ENCODE measurements around the gene PLCL2. TPM values are rescaled to one million over a fixed set of nuclear protein-coding genes. Genes with fewer than 3 reads are reported as not detected.

PLCL2 gene
- total RNA-seq, 1 donor from 2014 or later, result 12.1 TPM

DNA sequence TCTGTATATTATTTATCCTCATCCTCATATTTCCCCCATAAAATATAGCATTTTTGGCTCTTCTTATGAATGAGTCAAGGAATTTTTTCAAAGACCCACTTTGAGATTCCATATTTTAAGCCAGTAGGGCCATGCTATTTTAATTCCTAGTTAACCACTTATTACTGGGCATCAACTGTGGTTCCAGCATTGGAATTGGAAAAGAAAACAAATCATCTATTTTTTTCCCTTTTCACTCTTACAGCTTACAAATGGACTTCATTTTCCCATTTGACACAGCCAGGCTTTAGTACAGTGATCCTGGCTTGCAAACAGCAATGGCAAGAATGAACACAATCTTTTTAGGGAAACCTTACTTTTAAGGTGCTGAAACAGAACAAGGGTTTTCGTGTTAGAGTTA, 19.4 kb upstream of the PLCL2 start:
- no peak for DNase-seq (ENCODE audit: low read depth, low spot score)

DNA sequence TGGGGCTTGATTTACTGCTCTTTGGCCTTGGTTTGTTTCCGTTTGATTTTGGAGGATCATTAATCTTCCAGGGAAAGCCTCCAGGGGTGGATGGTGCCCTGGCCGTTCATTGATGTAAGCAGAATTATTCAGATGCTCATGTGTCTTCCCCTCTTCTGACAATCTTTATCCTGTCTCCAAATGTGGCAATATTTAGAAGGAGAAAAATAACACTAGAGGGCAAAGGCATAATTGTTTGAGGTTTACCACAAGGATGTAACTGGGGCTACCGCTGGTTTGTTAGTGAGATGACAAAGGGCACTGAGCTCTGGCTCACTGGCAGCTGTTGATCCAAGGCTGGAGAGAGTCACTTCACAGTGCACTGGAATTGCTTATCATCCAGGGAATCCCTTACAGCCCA, 18.2 kb upstream of the PLCL2 start:
- no peak for DNase-seq (ENCODE audit: low read depth, low spot score)

DNA sequence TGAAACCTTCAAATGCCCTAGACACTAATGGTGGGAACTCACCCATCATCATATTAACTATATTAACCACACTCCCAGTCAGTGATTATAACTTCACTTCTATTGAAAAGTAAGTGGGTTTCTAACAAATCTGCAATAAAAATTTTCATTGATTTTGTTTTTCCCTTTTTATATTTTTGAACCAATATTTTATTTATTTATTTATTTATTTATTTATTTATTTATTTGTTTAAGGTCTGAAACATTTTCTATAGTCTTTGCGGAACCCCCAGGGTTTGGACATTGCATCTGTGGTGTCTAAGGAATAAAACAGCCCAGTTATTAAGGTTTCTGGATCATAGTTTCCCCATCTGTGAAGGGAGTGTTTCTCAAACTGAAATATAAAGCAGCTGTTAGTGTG, 16.2 kb upstream of the PLCL2 start:
- no peak for DNase-seq (ENCODE audit: low read depth, low spot score)

DNA sequence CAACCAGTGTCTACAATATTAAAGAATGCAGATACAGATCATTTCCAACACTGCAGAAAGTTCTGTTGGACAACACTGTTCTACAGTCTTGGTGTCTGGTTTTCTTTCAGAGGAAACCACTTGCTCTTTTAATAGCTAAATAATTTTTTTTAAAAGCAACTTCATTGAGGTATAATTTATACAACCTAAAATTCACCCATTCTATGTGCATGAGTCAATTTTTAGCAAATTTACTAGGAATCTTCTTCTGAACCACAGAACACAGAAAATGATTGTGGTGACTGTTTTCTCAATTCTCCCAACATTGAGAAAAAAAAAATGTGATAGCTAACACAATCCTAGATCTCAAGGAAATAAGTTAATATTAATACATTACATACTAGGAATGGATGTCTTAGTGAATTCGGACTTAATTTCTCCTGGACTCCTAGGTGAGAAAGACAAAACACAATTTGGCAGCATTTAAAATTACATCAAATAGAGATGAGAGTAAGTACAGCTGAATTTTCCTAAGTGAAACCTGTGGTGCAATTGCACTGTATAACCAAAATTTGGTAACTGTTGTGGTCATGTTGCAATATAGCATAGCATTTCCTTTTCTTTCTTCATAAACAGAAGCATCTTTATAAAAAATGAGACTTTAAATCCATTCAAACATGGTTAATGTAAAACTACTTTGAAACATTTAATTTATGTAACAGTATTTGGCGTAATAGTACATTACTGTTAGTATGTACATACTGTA, 15.3 kb upstream of the PLCL2 start:
- DNase-seq (ENCODE audit: low read depth, low spot score), result no peak

DNA sequence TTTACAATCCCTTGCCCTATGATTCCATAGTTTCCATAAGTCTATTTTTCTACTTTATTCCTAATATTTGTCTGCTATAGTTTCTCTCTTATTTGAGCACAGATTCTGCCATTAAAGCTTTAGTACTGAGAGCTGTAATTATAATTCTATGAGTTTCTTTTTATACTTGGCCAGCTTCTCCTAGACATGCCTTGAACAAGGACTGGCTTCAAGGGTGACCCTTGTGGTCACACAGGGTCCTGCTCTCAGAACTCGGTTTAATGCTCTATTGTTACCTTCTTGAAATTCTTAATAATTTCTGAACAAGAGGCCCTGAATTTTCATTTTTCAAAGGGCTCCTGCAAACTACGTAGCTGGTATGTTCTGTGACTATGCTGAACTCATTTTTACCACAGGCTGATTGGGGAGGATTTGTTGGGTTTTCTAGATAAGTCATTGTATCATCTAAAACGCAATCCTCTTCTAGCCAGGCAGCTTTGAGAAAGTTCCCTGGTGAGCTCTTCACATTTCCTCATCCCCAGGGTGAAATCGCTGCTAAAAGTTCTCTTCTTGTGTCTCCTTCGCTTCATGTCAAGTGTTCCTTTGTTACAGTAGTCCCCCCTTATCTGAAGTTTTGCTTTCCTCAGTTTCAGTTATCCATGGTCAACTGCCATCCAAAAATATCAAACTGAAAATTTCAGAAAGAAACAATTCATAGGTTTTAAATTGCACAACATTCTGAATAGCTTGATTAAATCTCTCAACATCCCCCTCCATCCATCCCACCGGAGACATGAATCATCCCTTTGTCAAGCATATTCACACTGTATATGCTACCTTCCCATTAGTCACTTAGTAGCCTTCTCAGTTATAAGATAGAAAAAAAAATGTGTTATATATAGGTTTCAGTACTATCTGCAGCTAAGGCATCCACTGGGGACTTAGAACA, 12.6 kb upstream of the PLCL2 start:
- no peak for DNase-seq (ENCODE audit: low read depth, low spot score)

DNA sequence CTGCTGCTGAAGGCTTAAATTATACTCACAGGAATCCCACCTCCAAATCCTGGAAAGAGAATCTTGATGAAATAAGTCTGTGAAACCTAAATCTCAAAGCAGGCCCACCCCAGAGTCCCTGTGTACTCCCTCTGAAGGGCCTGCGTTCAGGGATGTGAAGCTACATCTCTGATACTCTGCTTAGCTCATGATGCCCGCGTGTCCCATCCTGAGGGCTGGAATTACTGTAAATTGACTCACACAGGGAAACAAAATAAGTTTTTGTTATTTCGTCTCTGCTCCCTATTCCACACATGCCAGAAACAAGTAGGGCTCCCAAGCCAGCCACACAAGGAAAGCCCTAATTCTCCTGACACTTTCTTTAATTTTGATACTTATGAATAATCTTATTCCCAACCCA, 10.9 kb upstream of the PLCL2 start:
- no peak for DNase-seq (ENCODE audit: low read depth, low spot score)

DNA sequence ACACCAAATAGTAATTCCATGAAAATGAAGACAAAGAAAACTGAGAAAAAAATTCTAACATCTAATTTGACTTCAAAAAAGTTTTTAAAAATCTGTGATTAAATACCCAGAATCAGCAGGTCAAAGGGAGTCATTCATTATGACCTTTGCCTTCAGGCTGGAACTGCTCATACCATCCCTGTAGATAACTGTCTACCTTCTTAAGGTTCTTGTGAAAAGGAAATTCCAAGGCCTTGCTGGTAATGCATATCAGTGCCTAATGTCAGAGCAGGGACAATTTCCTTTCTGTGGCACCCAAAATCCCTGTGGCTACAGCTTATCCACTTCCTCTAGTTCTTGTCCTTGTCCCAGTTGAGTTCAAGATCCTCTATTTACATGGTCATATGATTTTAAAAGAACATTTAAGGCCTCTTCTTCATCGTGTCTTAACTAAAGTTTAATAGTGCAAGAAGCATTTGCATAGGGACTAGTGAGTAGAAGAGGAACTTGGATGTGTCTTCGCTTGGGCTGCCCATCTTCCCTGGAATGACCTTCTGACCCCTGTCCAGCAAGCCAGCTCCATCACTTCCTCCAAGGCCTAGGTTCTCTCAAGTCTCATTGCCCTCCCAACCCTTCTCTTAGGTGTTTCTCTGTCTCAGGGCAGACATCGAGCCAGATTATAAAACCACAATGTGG, 8.7 kb upstream of the PLCL2 start:
- DNase-seq (ENCODE audit: low read depth, low spot score), result no peak

DNA sequence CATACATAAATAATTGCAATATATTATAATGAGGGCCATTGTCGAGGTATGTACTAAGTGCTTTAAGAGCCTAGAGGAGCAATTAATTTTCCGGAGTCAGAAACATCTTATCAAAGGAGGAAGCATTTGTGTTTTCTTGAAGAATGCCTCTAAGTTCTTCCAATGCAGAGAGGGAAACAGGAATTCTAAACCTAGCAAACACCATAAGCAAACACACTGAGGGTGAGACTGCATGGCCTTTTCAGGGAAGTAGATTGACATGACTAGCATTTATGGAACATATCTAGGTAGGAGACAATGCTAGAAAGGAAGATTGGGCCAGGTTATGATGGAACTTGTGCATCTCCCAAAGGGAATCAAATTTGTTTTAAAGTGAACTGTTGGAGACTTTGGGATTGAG, 7.2 kb upstream of the PLCL2 start:
- DNase-seq (ENCODE audit: low read depth, low spot score), result no peak

DNA sequence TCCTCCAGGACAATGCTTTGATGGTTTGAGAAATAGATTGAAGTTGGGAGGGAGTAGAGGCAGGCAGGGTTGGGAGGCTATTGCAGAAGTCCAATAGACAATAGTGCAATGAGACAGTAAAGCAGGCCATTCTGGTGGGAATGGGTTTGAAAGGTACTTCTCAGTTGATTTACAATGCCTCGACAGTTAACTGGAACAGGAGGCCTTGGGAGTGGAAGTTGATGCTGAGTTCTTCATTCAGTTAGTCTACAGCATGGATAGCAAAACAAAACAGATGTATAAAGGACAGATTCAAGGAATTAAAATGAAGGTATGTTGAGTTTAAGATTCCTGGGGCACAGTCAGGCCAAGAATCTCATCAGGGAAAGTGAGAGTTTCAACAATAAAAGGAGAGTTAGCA, 6.8 kb upstream of the PLCL2 start:
- no peak for DNase-seq (ENCODE audit: low read depth, low spot score)

DNA sequence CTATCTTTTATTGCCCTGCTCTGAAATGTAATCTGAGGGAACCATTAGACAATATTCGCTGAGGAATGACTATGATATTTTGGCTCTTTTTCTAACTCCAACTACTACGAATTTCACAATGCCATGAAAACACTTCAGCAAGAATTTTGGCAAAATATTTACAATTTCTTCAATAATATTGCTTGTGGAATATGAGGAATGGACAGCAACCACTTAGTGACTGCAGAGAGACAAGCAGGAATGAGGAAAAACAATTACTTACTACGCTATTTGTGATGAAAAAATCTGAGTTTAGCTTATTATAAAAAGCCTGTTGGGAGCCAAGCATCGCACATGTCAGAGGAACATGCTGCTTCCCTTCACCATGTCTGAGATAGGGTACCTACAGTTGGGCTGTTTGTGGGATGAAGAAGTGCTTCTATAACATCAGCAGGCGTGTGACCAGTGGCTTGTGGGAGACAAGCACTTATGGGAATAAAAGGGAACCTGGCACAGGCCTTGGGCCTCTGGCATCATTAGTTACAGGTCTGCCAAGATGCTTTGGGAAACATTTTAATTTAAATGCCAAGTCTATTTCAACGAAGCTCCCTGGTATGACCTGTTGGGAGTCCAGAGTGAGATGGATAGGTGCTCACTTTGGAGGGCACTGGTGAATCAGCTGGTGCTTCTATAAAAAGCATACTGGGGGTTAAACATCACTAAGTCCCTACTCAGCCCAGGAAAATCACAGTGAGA, 2.7 kb upstream of the PLCL2 start:
- DNase-seq (ENCODE audit: low read depth, low spot score), result no peak

DNA sequence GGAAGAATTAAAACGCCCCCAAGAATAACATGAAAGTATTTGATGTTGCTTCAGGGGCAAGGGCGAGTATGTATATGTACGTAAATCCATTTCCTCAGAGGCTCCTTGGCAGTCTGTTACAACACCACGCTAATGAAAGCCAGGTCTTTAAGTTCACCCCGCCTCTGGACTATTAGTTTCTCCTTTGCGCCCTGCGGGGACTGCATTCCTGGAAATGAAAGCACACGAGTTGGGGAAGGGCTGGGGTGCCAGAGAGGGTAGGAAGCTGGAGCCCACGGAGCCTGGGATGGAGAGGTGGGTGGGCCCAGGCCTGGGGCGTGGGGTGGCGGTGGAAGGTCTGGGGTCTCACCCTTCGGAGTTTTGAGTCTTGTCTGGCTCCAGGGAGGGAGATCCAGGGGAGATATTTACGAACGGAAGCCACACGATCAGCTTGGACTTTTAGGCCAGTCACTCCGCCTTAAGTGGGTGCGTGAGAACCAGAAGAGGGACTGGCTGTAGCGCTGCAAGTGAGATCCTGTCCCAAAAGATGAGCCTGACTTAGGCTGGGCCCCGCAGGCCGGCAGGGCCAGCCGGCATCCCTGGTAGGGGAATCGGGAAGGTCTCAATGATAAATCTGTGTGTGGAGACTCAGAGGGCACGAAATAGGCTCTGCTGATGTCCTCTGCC, 1.6 kb upstream of the PLCL2 start:
- no peak for DNase-seq (ENCODE audit: low read depth, low spot score)

DNA sequence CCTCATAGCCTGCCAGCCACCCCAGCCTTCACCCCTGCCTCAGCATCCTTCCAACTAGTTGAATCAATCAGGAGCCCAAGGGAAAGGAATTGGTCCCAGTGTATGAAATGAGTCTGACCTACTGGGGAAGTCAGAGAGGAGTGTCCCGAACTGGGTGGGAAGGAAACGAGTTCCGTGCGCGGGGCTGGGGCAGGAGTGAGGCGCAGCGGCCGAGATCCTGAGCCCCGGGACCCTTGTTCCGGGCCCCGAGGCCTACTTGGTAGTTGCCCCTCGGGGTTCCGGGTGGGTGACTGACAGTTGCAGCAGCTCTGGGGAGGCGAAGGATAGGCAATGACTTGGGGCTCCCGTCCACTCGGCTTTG, 1.1 kb upstream of the PLCL2 start:
- no peak for DNase-seq (ENCODE audit: low read depth, low spot score)

DNA sequence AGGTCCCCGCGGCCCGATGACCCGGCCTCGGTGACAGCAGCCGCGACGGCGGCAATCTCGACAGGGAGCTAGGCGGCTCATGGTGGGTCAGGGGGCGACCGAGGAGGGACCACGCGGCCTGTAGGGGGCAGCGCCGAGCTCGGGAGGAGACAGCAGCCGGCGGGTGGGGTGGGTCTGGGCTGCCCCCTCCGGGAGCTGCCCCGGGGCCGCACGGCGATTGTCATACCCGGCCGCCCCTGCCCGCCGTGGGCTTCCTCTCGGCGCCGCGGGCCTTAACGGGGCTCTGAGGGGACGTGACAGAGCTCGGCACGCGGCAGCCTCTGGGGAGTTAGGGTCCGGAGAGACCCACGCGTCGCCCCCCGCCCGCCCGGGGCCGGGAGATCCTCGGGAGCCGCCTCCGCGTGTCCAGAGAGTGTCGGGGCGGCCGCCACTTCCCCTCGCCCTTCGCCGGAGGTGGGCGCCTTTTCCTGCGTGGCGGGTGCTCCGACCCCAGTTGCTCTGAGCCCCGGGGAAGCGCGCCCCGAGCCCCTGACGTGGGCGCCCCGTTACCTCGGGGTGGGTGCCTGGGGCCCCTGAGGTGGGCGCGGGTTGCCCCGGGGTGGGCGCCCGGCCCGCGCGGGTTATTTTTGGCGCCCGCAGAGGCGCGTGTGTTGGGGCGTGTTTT, 539 bp upstream of the PLCL2 start:
- DNase-seq (ENCODE audit: low read depth, low spot score), result no peak

DNA sequence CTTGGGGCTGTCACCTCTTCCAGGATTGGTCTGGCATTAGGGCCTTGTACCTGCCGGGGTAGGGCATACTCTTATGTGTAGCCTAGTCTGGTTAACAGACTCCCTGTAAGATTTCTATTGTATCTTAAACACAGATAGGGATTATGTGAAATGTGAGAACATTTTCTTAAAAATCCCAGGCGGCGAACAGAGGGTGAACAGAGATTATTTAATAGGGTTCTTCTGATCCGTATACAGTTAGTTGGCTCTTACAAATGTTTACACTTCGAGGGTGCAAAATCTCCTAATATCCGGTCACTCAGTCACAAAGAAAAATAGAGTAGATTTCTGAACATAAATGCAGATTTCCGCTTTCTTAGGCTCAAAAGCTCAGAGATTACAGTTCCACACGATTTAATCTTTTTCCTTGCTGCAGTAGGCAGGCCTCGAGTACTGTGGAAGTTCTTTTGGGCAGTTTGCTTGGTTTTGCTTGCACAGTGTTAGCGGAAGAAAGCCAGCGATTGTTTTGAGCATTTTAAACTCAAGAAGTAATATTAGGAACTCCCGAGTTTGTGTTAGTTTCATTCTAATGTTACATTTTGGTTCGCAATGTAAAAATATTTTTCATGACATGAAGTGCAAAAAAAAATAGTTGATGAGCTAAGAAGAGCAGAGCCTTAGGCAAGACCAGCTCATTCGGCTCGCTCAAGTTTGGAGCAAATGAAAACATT, 993 bp downstream of the PLCL2 start:
- DNase-seq (ENCODE audit: low read depth, low spot score), result no peak

DNA sequence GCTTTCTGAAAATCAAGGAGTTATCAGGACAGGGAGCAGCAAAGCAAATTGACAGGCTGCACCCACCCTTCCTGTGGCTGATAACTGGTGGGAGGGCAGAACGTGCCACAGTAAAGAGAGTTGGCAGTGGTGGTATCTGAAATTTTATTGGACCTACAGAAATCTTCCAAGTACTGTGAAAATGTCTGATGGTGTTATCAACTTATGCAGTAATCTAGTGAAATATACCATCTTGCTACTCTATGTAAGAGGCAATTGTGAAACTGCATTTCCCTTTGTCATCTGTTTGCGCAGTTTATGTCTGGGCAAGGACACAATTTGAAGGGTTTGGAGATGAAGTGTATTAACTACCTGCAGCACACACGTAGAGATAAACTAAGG, 1.5 kb downstream of the PLCL2 start:
- DNase-seq (ENCODE audit: low read depth, low spot score), result no peak

DNA sequence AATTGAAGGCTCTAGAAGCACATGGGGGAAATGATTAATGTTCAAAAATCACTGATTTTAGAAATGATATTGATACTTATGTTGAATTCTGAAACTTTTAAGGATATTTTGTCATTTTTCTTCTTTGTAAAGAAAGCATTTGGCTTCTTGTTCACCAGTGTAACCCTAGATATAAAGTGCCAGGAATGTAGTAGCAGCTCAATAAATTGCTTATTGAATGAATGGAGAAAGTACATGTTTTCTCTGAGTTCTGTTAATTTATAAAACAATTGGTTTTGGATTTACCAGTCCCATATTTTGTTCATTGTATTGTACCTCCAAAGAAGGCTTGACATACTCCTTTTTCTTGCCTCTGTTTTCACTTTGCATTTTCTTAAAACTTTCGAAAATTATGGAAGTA, 2.4 kb downstream of the PLCL2 start:
- DNase-seq (ENCODE audit: low read depth, low spot score), result no peak

DNA sequence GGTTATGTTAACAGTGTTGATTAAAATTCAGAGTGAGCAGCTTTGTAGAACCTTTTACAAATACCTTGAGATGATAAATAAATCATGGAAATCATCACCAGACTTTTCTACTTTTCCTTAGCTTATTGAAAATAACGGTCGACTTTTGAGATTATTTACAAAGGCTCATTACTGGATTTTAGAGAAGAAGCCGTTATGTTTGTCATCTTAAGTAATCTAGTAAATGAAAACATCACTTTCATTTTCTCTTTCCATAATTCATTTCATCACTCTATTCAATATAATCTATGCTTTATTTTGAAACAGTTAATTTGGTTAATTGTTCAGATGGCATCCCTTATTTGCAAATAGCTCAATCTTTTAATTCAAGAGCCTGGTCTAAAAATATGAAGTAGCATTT, 3.6 kb downstream of the PLCL2 start:
- no peak for DNase-seq (ENCODE audit: low read depth, low spot score)

DNA sequence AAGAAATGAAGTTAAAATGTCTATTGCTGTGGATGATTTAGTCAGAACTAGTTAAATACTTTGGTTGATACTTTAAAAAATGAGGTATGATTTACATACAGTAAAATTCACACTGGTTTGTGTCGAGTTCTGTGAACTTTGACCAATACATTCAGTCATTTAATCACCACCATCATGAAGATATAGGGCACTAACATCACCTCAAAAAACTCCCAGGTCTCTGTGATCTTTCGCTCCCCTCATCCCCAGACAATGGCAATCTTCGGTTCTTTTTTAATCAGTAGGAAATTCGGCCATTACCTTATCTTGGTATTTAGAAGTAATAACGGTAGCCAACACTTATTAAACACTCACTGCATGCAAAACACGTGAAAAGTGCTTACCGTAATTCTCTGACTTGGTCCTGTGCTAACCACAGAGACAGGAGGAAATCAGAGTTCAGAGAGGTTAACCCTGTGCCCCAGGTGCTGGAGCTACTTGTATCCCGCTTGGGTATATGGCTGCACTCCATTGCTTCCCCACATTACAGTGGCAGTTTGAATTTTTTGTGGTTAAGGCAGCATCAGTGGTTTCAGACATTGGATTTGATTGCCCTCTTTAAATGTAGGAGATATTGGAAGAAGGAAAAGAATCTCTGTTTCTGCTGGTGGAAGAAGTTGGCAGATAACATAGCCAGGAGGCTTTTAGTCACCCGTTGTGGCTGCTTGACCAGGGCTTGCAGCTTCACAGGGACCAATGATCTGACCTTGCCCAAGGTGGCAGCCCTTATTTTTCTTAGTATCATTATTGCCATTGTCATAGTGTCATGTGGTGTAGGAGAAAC, 4.2 kb downstream of the PLCL2 start:
- DNase-seq (ENCODE audit: low read depth, low spot score), result no peak

Measured in pulmonary artery endothelial cell (primary cell).